Measurements from ENCODE around the gene RAB44.

DNA sequence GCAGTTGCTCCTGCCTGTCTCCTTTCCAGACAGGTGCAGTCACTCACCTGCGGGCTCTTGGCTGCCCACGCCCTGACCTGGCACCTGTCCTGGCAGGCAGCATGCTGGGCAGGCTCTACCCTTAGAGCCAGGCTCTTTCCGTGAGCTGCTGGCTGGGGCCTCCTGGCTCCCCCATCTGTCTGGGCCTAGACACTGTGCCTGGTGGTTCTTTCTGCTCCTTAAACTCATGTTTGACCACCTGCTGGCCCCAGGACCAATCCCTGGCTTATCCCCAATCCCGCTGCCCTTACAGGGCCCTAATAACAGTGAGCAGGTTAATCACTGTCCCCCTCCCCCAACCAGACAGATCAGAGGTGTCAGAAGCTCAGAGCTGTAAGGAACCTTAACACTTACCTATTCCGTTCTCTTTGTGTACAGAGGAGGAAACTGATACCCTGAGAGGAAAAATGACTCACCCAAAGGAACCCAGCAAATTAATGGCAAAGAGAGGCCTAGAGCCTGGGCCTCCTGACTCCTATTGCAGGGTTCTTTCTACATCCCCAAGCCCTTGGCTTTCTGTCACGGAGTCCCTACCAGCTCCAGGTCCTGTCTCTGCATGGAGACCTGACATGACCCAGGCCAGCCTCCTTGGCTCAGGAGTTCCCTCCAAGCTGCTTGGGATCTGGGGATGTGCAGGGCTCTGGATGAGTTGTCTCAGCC is 54.7 kb downstream of the RAB44 start:
- TF ChIP-seq CTCF (IDR thresholded peaks at IDR 0.05) (no peak), POLR2AphosphoS5 (IDR thresholded peaks at IDR 0.05; ENCODE audit: low read depth, low read length) (no peak), SIN3A (IDR thresholded peaks at IDR 0.05; ENCODE audit: borderline replicate concordance, insufficient read depth, low read depth, low read length) (no peak)
- TF ChIP-seq, protein P1, sequence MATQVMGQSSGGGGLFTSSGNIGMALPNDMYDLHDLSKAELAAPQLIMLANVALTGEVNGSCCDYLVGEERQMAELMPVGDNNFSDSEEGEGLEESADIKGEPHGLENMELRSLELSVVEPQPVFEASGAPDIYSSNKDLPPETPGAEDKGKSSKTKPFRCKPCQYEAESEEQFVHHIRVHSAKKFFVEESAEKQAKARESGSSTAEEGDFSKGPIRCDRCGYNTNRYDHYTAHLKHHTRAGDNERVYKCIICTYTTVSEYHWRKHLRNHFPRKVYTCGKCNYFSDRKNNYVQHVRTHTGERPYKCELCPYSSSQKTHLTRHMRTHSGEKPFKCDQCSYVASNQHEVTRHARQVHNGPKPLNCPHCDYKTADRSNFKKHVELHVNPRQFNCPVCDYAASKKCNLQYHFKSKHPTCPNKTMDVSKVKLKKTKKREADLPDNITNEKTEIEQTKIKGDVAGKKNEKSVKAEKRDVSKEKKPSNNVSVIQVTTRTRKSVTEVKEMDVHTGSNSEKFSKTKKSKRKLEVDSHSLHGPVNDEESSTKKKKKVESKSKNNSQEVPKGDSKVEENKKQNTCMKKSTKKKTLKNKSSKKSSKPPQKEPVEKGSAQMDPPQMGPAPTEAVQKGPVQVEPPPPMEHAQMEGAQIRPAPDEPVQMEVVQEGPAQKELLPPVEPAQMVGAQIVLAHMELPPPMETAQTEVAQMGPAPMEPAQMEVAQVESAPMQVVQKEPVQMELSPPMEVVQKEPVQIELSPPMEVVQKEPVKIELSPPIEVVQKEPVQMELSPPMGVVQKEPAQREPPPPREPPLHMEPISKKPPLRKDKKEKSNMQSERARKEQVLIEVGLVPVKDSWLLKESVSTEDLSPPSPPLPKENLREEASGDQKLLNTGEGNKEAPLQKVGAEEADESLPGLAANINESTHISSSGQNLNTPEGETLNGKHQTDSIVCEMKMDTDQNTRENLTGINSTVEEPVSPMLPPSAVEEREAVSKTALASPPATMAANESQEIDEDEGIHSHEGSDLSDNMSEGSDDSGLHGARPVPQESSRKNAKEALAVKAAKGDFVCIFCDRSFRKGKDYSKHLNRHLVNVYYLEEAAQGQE (IDR thresholded peaks at IDR 0.05; ENCODE audit: insufficient read depth in 1 of 2, low read depth in 2 of 2, low read length in 1 of 2), result no peak
